Measurements from ENCODE around the gene RRP12.
"Not testable (repeated sequence)": the region's sequence is repeated elsewhere in the genome, so short reads cannot be mapped to it uniquely, and the experiment has no call there.

Gene RRP12

GRCh38 chr10:97408496-97408992, 7.4 kb upstream of the RRP12 start:
- H3K27ac ChIP-seq (replicated peaks): peak overlapping the region; percentile 90
- TF ChIP-seq SPI1 (IDR thresholded peaks at IDR 0.05; ENCODE audit: borderline replicate concordance, low read depth): peak; percentile 33; the same call in 1 of the 2 replicates
- TF ChIP-seq POLR2AphosphoS5 (IDR thresholded peaks at IDR 0.05; ENCODE audit: low read depth): peak; percentile 43; the same call in 1 of the 2 replicates
- TF ChIP-seq GABPA (IDR thresholded peaks at IDR 0.05; ENCODE audit: low read depth): no peak
- TF ChIP-seq, protein P1, sequence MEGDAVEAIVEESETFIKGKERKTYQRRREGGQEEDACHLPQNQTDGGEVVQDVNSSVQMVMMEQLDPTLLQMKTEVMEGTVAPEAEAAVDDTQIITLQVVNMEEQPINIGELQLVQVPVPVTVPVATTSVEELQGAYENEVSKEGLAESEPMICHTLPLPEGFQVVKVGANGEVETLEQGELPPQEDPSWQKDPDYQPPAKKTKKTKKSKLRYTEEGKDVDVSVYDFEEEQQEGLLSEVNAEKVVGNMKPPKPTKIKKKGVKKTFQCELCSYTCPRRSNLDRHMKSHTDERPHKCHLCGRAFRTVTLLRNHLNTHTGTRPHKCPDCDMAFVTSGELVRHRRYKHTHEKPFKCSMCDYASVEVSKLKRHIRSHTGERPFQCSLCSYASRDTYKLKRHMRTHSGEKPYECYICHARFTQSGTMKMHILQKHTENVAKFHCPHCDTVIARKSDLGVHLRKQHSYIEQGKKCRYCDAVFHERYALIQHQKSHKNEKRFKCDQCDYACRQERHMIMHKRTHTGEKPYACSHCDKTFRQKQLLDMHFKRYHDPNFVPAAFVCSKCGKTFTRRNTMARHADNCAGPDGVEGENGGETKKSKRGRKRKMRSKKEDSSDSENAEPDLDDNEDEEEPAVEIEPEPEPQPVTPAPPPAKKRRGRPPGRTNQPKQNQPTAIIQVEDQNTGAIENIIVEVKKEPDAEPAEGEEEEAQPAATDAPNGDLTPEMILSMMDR (IDR thresholded peaks at IDR 0.05; ENCODE audit: insufficient read depth, low read length): no peak
- no peaks in the 10 kb centered on the region for H3K27me3 ChIP-seq (ENCODE audit: insufficient read depth, poor library complexity, severe bottlenecking)
- DNase-seq (ENCODE audit: low read depth in 1 of 2, low spot score in 1 of 2): peak in 1 of 2 experiments; percentile 87
- no peak overlapping the region for H3K4me3 ChIP-seq (replicated peaks; ENCODE audit: insufficient read depth, low read length)

- TF ChIP-seq, protein P1 (IDR thresholded peaks at IDR 0.05; ENCODE audit: insufficient read depth, low read length): no peak
- TF ChIP-seq REST (IDR thresholded peaks at IDR 0.05; ENCODE audit: insufficient replicate concordance, low read depth): no peak
- TF ChIP-seq POLR2AphosphoS5 (IDR thresholded peaks at IDR 0.05; ENCODE audit: low read depth): no peak
- TF ChIP-seq GABPA (IDR thresholded peaks at IDR 0.05; ENCODE audit: low read depth): no peak
- no peak for TF ChIP-seq SPI1 (IDR thresholded peaks at IDR 0.05; ENCODE audit: borderline replicate concordance, low read depth)
- Histone ChIP-seq H3K4me3 (replicated peaks; ENCODE audit: insufficient read depth, low read length) (no peak overlapping the region), H3K27ac (replicated peaks) (peak overlapping the region; percentile 90), H3K27me3 (ENCODE audit: insufficient read depth, poor library complexity, severe bottlenecking) (no peaks in the 10 kb centered on the region)
- DNase-seq (ENCODE audit: low read depth in 1 of 2, low spot score in 1 of 2): no peak
These were observed 6.8 kb upstream of the RRP12 start for GRCh38 chr10:97407952-97408248.

DNA sequence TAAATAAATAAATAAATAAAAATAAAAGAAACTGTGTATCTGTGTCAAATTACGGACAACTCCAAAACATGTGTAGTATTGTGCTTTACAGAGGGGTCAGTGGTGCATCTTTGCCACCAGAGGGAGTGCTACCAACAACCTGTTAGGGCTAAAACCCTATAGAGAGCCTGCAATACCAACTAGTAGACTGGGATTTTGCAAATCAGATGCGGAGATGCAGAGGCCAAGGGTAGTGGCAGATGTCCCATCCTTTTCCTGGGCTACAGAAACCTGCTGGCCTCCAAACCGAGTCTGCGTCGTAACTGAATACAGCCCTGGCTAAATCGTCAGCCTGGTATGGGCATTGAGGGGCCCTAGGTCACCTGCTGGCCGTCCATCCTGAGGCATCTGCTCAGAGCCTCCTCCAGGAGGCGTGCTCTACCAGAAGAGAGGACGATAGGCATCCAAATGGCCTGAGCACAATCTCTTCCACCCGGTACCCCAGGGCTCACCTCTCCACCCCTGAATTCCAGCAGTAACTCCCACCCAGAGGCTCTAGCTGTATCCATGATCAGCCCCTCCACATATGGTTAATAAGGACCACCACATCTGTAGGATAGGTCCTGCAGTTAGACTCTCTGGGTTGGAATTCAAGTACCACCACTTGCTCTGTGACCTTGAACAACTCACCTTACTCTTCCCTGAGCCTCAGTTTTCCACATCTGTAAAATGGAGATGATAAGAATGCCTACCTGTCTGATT, 6.2 kb upstream of the RRP12 start:
- Histone ChIP-seq H3K27me3 (ENCODE audit: insufficient read depth, poor library complexity, severe bottlenecking) (no peaks in the 10 kb centered on the region), H3K27ac (replicated peaks) (peak overlapping the region; percentile 90), H3K4me3 (replicated peaks; ENCODE audit: insufficient read depth, low read length) (no peak overlapping the region)
- no peak for TF ChIP-seq GABPA (IDR thresholded peaks at IDR 0.05; ENCODE audit: low read depth)
- no peak for TF ChIP-seq REST (IDR thresholded peaks at IDR 0.05; ENCODE audit: insufficient replicate concordance, low read depth)
- TF ChIP-seq POLR2AphosphoS5 (IDR thresholded peaks at IDR 0.05; ENCODE audit: low read depth): no peak
- TF ChIP-seq, protein P1 (IDR thresholded peaks at IDR 0.05; ENCODE audit: insufficient read depth, low read length): peak; percentile 55
- DNase-seq (ENCODE audit: low read depth in 1 of 2, low spot score in 1 of 2): peak; percentile 75 to 87

GRCh38 chr10:97406483-97406882, 5.3 kb upstream of the RRP12 start:
- peak in 1 of 2 experiments; percentile 58 for DNase-seq (ENCODE audit: low read depth in 1 of 2, low spot score in 1 of 2)
- not testable (repeated sequence) for H3K4me3 ChIP-seq (replicated peaks; ENCODE audit: insufficient read depth, low read length); H3K27me3 ChIP-seq (ENCODE audit: insufficient read depth, poor library complexity, severe bottlenecking)
- peak overlapping the region; percentile 90 for H3K27ac ChIP-seq (replicated peaks)
